Activated CD8-positive, alpha-beta memory T cell treated with anti-CD3 and anti-CD28 coated beads, Interleukin-2, amount 50 U/mL, for 48 hours (primary cell): ENCODE results near the gene SCGB1C2.

Source experiments
- DNase-seq: peaks from one replicate; pipeline ENCODE4 v3.0.0-alpha.2; 2020

SCGB1C2 gene

DNA sequence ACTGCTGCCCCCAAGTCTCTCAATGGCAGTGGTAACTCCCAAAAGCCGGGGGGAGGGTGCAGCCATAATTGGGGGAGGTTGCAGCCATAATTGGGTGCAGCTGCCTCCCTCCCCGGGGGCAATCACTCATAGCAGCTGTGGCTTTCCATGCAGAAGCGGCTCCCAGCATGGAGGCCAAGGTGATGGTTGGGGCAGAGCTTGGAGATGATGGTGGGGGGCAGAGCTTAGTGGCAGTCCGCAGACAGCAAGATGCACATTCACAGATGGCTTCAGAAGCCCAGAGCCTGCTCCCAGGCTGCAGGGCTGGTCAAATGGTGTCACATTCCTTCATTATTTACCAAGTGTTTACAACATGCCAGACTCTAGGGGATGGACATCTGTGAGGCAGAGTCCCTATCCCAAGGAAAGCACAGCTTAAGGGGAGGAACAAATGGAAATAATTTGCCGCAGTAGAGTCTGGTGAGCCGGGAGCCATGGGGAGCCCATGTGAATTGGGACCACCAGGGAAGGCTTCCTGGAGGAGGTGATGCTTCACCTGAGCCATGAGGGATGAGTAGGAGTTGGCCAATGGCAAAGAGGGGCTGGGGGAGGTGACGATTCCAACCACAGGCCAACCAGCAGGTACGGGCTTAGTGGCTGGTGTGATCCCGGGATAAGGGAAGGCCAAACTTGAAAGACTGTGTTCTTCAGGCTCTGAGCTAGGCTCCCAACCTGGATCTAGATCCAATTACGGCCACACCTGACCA, 36.0 kb downstream of the SCGB1C2 start:
- no peak for DNase-seq

DNA sequence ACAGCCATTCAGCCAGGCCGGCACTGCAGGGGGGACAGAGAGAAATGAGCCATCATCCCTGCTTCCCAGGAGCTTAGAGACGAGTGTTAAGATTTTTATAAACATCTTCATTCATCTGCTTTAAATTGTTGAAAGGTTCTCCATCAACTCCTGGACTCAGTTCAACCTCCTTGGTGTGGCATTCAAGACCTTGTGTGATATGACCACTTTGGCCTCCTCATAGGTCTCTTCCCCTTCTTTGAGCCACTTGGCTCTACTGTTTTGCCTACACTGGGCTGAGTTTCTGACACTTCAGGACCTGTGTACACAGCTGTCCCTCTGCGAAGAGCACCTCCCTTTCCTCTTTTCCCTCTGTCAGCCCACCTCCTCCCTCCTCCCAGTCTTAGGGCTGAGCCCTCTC, 39.8 kb downstream of the SCGB1C2 start:
- DNase-seq: no peak

DNA sequence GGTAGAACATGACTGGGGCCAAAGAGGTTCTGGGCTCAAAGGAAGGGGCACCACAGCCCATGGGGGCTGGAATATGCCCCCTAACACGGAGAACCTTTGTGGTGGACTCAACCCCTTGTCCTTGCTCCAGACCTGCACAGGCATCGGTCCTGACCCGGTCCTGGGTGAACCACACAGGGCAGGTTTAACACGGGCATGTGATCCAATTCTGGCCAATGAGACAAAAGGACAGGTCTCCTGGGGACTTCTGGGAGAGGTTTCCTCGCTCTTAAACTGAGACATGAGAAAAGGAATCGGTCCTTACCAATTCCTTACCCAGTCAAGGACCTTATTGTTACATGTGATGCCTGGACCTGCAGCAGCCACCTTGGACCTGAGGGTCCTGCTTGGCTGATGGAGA, 40.4 kb downstream of the SCGB1C2 start:
- DNase-seq: no peak

DNA sequence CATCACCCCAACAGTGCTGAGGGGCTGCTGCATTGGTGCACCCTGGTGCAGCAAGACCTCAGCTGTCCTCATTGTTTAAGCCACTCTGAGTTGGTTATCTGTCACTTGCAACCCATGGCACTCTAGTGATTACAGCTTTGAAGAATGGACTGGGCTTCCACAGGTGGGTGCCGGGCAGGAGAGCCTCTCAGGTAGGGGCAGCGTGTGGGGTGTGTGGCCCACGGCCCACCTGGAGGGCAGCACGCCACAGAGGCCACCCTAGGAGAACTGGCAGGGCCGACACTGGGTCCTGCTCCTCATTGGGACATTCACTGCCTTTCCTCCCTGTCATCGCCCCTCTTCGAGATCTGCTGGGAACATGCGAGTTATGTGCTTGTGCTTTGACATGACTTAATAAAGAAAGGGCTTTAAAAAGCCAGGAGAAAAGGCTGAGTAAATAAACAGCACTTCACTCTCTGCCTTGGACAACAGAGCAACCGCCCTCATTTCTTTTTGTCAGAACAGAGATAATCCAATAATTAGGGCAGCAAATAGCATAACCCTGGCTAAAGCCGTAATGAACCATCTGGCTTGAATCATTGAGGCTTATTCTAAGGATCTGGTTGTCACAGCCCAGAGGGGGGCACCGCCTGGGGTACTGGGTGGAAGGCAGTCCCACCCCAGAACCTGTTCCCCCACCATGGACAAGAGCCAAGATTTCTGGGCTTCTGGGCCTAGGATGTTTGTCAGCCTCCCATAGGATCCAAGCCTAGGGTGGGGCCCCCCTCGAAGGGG, 41.1 kb downstream of the SCGB1C2 start:
- no peak for DNase-seq

DNA sequence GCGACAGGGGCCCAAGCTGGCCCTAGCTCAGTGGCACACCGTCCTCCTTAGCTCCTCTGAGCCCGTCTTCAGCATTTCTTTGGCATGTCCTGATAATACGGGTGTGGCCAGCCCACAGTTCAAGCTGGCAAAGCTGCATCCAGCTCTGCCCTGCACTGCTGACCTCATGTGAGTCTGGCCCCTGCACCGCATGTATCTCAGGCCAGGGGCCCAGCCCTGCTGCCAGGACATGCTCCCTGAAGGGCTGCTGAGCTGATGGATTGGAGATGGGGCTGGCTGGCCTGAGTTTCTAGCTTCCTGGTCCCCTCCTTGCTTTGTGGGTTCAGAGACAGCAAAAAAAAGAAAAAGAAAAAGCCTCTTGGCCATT, 41.7 kb downstream of the SCGB1C2 start:
- no peak for DNase-seq

DNA sequence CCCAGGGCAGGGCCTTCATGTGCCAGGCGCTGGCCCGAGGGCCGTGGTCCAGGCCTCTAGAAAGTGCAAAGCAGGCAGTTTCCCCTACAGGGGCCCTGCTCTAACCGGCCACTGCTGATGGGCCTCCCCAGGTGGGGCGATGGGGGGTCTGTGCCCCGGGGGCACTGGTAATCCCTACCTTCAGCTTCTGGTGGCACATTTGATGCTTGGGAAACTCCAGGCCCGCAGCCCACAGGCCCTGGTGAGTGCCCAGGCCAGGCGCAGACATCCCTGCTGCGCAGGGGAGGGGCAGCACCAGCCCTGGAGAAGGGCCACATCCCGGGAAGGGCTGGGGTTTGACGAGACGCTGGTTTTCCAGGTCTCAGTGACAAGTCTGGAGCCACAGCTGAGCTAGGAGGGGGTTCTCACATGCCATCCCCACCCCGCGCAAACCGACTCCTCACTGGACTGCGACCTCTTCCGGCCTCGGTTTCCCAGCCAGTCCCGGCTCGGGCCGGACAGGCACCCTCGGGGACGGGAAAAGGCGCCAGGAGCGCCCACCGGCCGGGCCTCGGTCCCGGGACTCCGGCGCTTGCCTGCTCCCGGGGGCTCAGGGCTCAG, 42.5 kb downstream of the SCGB1C2 start:
- DNase-seq: no peak

DNA sequence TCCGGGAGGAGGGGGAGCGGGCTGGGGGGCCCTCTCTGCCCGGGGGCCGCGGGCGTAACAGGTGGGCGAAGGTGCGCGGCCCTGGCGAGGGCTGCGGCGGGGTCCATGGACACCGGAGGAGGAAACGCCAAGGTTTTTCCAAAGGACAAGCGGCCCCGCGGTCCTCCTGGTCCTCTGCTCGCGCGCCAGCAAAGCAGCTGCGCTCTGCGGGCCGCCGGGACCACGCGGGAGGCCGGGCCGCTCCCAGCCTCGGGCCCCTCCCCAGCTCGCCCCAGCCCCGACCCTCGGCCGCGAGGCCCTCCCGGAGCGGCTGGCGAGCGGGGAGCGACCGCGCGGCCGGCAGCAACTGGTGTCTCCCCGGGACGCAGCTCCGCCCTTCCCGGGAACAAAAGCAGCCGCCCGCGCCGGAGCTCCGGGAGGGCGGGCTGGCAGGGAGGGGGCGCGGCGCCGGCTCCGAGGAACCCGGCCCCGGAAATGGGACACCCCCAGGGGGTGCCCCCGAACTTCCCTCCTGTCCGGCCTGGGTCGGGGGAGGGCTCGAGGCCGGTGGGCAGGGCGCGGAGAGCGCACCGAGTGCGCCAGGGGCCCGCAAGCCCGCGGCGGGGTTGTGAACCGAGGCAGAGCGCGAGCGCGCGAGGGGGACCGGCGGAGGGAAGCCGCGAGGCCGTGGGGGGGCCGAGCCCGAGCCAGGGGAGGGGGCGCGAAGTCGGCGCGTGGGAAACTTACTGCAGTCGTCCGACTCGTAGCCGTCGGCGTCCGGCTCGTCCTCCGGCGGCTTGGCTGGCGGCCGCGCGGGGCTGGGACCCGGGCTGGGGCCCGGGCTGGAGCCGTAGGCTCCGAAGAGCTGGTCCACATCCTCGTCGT, 43.2 kb downstream of the SCGB1C2 start:
- no peak for DNase-seq

DNA sequence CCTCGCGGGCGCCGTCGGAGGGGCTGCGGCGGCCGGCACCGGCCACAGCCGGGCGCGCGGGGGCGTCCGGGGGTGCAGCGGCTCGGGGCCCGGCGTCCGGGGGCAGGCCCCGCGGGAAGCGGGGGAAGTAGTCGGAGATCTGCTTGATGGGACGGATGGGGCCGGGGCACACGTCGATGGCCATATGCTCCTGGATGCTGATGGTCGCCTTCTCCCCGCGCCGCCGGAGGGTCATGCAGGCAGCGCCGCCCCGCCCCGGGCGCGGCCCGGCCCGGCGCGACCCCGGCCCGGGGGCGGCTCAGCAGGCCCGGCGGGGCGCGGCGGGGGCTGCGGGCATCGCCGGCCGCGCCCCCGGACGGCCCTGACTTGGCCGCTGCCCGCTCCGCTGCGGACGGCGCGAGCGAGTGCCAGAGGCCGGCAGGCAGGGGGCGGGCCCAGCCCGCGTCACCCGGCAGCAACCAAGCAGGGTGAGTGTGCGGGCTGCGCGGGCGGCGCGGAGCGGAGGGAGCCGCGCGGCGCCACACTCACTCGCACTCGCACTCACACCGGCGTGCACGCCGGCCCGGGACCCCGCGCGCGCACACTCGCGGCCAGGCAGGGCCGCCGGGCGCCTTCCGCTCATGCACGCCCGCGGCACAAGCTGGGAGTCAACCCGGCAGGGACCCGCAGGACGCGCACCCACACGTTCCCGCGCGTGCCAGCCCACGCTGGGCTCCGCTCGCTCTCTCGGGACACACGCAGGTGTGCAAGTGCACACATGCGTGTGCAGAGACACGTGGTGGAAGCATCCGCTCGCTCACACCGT, 44.1 kb downstream of the SCGB1C2 start, which contains the start of gene DOC2B:
Gene DOC2B (minus strand): TSS at position 406 of the 805 bp plus-strand sequence. CDS start 171 bp downstream, at position 235.
- DNase-seq: no peak

DNA sequence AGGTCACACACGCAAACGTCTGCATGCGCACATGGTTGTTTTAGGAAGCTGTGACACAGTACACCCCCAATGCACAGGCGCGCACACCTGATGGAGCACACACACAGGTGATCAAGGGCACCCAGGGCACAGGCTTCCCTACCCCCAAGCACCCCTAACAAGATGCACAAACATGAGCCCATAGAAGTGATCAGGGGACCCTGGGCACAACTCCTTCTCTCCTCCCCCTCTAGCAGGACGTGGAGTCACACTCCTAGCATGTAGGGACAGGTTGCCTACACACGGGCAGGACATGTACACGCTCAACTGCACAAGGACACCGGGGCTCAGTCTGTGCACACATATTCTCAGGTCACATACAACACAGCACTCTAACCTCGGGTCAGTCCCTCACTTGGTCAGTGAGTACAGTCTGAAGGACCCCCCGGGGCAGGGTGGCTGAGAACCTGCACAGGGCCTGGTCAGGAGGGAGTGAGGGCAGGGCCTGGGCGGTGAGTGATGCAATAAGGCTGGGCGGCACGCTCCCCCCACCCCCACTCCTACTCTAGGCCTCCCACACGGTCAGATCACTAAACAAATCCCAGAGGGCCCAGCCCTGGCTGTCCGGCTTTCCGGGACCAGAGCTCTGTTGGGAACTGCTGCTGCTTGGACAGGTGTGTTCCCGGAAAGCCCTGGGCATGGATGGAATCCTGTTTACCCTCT, 44.8 kb downstream of the SCGB1C2 start:
- no peak for DNase-seq

DNA sequence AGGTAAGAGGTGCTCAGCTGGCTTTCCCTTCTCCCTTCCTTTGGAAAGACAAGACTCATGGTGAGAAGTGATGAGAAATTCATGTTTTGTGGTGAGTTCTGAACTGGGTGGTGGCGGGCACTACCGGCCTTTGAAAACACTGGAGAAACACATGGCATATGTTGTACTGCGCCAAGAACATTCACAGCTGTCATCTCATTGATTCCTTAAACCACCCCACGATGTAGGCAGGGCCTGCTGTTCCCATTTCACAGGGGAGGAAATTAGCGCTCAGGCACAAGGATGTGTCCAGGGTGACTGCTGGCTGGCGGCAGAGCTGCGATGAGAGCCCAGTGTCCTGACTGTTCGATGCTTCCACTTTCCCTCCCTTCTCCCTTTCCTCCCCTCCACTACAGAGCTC, 45.7 kb downstream of the SCGB1C2 start:
- DNase-seq: no peak

DNA sequence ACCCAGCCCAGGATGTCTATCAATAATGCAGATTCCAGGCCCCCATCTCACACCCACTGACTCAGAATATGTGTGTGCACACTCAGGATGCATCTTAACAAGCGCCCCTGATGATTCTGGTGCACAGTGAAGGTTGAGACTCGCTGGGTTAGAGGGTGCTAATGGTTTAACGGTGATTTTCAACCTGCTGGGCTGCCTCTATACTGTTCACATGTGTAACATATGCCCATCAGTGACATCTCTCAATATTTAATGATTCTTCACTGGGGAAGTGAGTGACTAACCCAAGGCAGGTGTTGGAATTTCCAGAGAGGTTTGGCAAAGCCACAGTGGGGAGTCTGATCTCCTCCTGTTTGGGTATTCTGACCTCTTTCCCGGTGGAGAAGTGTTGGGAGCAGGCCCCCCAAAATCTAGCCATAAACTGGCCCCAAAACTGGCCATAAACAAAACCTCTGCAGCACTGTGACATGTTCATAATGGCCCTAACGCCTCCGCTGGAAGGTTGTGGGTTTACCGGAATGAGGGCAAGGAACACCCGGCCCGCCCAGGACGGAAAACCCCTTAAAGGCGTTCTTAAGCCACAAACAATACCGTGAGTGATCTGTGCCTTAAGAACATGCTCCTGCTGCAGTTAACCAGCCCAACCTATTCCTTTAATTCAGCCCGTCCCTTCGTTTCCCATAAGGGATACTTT, 48.2 kb downstream of the SCGB1C2 start:
- no peak for DNase-seq

DNA sequence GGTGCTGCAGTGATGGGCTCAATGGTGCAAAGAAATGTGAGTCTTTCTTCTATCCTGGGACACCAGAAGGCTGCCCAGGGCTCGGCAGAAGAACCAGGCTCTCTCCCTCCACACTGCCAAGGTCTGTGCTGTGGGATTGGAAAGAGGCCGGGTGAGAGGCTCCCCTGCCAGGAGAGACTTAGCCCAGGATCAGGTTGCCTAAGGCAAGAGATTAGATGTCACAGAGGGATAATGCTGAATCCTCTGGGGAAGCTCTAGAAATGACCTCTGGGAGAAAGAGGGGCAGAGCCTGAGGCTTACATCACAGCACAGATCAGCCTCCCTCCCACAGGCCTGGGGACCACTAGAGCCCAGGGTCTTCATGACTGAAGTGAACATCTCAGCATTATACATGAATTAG, 49.8 kb downstream of the SCGB1C2 start:
- DNase-seq: no peak
